HG03571 (cell line): Measurements from ENCODE around the gene OBP2B.
"Not testable (repeated sequence)": the region's sequence is repeated elsewhere in the genome, so short reads cannot be mapped to it uniquely, and the experiment has no call there.

Experiments used
- ATAC-seq: cut with Tn5 transposase; IDR thresholded peaks from one replicate; pipeline ENCODE4 v1.9.1; 2021; ENCODE audit not compliant: unreplicated experiment

The OBP2B gene

DNA sequence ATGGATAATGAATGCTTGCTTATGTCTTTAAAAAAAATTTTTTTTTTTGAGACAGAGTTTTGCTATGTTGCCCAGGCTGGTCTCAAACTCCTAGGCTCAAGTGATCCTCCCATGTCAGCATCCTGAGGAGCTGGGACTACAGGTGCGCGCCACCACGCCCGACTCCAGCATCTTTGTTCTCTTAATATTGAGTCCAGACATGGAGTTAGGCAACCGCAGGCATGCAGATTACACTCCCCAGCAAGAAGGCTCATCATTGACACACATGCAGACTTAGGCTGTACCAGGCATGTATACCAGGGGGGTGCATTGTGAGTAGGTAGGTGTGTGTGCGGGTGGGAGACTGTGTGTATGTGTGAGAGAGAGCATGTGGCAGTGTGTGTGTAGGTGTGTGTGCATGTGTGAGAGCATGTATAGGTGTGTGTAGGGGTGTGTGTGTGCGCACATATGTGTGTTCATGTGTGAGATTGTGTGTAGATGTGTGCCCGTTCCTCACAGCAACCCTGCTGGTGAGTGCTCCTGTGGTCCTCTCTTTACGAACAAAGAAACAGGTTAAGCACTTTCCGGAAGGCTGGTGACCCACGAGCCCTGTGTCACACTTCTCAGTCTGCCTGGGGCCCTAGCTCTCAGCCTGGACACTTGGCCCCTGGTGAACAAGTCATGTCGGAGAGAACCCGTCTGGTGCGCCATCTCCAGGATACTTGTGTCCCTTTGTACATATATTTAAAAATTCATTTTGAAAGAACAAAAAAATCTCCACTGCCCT lies 6.2 kb downstream of the OBP2B start:
- no peak for ATAC-seq

DNA sequence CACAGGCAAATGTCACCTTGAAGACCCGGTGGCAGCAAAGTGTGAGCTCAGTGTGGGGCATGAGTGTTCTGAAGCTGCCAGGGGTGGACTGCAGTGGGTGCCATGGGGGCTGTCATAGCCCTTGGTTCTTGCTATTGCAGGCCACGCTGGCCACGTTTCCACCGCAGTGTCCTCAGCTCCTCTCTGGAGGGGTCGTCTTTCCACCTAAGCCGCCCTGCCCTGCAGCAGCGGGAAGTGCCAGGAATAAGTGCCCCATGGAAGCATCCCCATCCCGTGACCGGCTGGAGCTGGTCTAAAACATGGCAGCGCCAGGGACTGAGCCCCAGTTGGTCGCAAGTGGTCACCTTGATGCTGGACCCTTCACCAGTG lies 6.9 kb downstream of the OBP2B start:
- ATAC-seq: no peak

DNA sequence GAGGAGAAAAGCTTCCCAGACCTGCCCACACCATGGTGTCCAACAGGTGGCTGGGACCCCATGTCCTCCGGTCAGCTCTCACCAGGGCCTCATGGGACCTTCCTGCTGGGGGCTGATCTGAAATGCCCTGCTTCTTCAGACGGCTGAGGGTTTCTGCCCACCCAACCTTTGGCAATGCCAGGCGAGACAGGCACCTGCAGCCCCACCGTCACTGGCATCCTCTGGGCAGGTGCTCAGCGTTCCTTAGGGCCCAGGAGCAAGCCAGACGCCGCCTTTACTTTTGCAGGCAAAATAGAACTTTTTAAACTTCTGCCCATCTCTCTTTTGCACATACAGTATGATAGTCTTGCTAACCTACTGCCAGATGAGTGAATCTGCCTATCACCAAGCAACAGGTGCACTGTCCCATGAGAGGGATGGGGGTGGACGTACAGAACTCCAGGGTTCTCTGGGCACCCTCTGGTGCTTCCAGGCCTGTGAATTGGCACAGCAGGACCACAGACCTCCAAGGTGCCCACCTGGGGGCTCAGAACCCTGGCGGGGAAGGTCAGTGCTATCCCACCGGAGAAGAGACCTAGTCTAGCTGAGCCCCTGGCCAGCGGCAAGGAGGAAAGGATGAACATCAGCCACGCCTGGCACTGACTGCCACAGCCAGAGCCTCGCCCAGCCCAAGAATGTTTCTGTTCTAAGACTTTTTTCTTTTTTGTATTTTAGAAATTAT lies 7.5 kb downstream of the OBP2B start:
- ATAC-seq: no peak

DNA sequence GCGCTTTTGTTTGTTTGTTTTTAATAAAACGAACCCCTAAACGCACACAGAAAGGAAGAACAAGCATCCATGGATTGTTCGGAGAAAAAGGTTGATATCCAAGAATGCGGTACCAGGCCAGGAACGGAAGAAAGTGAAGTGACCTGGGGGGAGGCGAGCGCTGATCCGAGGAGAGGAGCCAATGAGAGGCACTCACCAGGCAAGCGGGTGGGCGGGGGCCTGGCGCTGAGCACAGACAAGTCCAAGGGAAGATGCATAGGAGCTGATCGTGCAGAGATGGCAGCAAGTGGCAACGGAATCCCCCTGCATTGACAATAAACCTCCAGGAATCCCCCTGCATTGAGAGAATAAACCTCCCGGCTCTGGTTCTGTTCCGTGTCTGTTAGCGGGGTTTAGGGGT lies 8.4 kb downstream of the OBP2B start:
- no peak for ATAC-seq

DNA sequence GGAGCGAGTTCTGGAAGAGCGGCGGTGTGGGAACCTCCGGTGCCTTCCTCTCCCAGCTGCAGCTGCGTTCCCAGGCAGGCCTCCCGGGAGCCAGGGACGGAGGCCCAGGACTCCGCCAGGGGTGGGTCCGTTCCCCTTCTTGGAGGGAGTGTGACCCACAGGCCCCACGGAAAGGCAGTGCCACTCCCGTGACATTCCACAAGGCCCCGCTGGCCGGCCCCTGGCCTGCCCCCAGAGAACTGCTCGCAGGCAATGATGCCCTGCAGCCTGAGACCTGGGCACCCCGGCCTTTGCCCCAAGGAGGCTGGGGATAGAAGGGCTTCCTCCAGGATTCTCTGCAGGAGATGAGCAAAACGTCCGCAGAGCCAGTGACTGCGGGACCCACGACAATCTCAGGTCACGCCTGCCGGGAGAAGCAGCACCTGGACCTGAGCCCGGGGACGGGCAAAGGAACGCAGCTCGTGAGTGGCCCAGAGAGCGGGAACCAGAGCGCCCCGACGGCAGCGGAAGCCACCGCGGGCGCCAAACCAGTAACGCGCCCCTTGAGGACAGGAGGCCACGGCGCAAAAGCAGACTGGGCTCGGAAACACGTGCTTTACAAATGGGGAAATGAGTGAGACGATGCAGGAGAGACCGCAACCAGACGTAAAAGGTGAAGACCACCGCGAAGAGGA lies 9.3 kb downstream of the OBP2B start:
- ATAC-seq: no peak

DNA sequence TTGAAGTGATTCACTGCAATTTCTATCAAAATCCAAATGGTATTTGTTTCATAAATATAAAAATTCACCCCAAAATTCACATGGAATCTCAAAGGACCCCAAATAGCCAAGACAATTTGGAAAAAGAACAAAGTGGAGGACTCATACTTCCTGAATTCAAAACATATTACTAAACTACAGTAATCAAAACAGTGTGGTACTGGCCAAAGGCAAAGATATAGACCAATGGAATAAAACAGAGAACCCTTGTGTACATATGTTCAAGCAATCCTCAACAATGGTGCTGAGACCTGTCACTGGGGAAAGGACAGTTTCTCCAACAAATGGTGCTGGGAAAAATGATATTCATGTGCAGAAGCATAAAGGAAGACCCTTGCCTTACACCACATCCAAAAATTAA lies 14.0 kb downstream of the OBP2B start:
- no peak for ATAC-seq

DNA sequence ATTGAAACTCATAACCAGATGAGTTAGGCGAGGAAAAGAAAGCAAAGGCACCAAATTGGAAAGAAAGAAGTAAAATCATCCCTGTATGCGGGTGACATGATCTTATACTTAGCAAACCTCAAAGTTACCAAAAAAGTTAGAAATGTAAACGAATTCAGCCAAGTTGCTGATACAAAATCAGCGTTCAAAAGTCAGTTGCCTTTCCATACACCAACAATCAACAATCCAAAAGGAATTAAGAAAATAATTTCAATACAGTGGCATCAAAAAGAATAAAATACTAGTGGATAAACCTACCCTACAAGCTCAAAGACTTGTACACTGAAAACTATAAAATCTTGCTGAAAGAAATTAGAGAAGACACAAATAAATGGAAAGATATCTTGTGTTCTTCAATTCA lies 14.5 kb downstream of the OBP2B start:
- ATAC-seq: no peak

DNA sequence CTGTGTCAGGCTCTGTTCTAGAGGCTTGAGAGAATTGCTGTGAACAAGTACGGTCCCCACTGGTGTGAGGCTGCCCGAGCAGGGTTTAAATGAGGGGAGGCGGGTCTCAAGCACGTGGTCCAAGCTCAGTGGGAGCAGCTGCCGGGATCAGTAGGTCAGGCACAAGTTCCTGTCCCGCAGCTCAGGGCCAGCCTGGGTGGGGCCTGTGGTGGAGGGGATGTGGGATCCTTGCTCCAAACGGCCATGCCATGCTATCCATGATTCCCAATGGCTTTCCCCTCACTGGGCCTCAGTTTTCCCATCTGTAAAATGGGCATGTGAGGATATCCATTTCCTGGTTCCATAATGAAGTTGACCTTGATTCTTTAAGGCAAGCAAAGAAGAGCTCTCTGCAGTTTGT lies 17.1 kb downstream of the OBP2B start:
- no peak for ATAC-seq

DNA sequence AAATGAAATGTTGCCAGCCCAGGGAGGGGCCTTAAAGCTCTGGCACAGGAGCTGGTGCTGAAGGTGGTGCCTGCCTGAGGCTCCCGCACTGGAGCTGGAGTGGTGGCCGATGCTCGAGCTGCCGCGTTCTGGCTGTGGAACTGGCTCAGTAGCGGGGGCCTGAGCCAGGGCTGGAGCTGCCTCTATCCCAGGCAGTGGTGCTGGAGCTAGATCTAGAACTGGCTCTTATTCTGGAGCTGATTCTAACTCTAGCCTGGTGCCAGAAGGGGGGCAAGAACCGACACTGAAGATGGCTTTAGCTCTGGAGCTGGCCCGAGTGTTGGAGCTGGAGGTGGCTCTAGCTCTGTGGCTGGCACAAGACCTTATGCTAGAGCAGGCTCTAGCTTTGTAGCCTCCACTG lies 19.2 kb downstream of the OBP2B start:
- no peak for ATAC-seq

DNA sequence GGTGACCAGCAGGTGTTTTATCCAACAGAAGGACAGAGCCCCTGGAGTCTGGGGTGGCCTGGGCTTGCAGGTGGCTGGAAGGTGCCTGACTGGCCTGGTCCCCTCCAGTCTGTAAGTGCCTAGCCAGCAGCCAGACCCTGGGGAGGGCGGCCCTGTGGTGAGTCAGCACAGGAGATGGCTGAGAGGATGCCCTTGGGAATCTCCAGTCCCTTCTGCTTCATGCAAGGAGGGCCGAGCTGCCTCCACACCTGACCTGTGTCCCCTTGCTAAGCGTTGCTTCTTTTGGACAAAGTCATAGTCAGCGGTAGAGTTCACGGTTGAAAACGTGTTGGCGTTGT lies 20.2 kb downstream of the OBP2B start:
- ATAC-seq: no peak

DNA sequence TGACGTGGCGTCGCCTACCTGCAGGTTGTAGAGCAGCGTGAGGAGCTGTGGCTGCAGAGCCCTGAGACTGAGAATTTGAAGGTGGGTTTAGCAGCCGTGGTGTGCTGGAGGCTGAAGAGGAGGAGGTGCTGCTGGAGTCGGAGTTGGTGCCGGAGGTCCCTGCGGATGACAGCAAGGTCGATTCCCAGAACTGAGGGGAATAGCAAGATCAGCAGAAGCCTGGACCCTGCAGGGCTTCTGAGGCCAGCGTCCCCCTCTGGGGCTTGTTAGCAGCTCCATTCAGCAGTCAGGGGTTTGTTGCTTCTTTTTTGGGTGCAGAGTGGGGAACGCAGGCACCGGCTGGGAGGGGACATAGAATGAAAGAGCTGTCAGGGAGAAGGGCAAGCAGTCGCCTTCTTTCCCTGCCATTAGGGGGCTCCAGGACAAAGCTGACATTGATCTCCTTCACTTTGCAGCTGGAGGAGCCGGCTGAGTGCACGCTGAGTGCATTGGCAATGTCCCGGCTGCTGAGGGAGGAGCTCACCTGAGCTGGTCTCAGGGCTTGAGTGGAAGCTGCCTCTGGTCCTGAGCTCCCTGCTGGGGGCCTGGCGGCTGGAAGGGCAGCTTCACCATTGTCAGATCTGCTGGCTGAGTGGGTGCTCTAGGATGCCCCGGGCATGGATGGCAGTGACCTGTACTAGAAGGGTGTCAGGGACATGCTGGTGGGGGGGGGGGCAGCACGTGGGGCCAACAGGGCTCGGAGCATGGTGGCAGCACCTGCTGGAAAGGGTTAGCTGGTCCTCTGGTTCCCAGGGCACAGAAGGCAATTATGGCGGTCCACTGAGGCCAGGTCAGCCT lies 20.8 kb downstream of the OBP2B start:
- ATAC-seq: no peak

DNA sequence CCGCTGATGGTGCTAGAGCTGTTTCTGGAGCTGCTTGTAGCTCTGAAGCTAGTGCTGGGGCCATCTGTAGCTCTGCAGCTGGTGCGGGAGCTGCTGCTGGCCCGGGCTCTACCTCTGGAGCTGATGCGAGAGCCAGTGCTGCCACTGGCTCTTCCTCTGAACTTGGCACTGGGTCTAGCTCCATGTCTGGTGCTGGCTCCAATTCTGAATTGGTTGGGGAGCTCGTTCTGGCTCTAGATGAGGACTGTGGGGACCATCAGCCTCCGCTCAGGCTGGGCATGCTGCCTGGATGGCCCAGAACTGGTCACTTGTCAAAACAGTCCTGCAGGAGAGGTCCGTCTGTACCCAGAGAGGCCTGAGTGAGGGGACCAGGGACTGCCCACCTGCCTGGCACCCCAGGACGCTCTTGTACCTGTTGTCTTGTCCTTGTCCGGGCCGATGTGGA lies 21.5 kb downstream of the OBP2B start:
- ATAC-seq: no peak

DNA sequence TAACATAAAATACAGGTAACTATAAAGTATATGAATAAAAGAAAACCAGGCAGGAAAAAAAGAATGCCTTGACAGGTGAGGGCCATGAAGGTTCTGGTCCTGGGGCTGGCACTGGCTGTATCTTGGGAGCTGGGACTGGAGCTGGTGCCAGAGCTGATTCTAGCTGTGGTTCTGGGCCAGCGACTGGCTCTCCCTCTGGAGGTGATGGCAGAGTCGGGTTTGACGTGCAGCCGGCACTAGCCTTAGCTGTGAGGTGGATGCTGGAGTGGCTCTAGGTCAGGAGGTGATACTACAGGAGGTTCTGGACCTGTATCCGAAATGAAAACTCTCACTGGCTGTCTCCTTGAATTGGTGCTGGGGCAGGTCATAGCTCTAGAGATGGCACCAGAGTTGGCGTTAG lies 22.3 kb downstream of the OBP2B start:
- ATAC-seq: no peak

DNA sequence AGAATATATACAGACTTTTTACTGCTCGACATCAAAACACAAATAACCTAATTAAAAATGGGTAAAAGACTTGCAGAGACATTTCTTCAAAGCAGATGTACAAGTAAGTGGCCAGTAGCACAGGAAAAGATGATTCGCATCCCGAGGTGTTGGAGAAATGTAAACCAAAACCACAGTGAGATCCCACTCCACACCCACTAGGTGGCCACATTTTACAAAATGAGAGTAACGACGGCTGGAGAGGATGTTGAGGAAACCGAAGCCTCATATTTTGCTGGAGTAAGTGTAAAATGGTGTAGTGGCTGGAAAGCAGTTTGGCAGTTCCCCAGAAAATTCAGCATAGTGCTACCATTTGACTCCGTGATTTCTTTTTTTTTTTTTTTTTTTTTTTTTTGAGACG lies 24.1 kb downstream of the OBP2B start:
- no peak for ATAC-seq

DNA sequence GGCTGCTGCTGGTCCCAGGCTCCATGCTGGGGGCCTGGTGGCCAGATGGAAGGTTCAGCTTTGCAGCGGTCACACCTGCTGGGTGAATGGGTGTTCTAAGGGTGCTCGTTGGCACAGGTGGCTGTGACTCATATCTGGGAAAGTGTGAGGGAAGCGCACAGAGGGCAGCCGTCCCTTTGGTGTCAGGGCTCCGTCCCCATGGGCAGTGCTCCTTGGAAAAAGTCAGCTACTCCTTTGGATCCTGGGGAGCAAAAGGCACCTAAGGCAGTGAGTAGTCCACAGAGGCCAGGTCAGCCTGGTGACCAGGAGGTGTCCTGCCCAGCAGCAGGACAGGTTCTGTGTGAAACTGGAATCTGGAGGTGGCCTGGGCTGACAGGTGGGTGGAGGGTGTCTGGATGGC lies 26.9 kb downstream of the OBP2B start:
- ATAC-seq: no peak

DNA sequence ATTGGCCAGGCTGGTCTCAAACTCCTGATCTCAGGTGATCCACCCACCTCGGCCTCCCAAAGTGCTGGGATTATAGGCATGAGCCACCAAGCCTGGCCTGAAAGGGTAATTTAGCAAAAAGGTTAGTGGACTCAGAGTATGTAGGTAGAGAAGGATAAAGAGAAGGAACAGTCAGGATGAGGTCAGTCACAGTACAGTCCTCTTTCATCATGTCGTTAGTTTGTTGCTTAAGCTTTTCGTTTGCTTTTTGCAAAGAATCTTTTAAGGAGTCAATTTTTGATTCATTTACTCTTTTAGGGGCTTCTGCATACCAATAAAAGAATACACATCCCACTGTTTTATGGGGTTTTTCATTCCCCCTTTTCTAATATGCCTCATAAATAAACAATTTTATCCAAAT lies 27.5 kb downstream of the OBP2B start:
- ATAC-seq: no peak

DNA sequence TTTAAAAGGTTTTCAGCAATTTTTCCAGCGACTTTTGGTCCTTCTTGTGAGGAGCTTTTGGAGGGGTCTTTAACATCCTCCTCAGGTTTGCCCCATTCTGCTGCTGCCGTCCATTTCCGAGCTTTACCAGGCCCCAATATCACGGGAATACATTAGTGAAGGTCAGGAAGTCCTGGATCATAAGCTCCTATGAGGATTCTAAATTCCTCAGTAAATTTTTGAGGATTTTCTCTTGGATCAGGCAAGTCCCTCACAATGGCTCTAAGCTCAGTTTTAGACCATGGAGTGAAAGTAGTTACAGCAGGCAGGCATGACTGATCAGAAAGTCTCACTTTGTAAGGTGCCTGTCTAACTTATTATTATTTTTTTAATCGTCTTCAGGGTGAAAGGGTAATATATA lies 28.1 kb downstream of the OBP2B start:
- ATAC-seq: no peak

DNA sequence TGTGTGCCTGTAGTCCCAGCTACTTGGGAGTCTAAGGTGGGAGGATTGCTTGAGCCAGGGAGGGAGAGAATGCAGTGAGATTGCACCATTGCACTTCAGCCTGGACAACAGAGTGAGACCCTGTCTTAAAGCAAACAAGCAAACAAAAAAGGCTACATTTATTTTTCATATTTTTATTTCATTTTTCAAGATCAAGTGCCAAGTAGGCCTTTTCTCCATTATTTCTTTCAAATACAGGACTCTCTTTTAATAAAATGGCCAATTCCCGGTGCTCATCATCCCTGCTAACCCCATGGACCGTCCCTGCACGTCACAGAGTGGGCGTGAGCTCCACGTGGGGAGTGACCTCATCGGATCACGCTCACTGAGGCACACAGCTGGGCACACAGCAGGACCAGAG lies 36.0 kb downstream of the OBP2B start:
- no peak for ATAC-seq

DNA sequence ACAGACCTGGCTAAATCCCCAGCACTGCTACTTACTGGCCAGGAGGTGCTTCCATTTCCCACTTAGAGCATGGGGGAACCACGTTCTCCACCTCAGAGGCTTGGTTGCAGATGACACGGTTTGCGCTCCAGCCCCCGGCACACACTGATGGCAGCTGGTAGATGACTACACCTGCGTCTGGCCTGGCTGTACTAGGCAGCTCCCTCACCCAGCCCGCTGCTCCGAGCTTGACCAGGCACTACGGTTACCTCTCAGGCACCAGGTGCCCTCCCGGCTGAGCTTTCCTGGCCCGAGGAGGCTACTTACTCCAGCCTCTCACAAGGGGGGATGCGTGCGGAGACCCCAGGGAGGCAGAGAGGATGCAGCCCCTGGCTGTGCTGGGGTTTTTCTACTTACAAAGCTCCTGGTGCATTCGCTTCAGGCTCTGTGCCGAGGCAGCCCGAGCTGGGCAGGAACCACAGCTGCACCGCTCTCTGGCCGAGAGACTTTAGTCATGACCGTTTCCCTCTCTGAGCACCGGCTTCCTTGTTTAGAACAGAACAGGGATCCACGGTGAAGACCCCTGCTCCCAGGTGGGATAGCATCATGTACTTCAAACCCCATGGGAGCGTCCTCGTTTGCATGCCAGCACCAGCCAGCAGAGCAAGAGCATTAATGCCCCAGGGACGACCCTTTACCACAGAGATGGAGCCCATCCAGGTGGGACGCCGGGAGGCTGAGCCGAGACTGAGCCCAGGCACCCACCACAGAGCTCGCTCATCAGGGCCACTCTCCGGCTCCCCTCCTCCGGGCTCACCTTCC lies 37.7 kb downstream of the OBP2B start:
- no peak for ATAC-seq

DNA sequence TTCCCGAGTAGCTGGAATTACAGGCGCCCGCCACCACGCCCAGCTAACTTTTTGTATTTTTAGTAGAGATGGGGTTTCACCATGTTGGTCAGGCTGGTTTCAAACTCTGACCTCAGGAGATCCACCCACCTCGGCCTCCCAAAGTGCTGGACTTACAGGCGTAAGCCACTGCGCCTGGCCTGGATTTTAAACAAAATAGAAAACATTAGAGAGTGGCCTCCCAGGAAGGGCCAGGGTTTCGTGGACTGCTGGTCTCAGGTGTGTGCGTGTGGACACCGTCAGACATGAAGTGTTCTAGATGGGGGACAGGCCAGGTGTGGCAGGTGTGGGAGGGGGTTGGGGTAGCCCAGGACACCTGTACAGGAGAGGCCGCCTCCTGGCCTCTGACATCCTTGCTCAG lies 38.3 kb downstream of the OBP2B start:
- no peak for ATAC-seq

DNA sequence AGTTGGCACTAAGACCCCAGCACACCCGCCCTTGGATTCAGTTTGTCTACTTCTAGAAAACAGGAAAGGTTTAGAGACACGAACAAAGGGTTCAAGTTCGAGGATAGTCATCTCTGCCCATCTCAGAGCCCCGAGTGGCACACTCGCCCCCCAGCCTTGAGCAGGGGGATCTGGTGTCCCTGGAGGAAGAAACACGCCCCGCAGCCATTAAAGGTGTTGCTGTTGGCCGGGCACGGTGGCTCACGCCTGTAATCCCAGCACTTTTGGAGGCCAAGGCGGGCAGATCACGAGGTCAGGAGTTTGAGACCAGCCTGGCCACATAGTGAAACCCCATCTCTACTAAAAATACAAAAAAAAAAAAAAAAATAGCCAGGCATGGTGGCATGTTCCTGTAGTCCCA lies 39.4 kb downstream of the OBP2B start:
- ATAC-seq: not testable (repeated sequence)
